ENCODE data around the gene P2RY14.

P2RY14 gene

DNA sequence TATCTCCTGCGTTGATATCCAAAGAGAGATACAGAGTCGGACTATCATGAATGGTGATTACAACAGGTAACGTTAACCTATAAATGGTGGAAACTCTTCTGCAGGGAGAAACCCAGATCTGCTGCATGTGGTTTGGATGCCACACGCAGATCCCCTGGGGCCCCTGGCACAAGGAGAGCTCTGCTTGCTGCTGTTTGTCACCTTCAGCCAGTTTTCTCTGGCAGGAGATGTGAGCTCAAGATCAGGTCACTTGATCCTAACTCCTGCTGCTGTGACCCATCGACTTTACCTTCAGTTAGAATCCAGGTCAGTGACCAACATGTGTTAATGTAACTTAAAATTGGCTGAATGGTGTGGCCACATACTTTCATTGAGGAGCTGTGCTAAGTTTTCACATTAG, 51.5 kb downstream of the P2RY14 start:
- TF ChIP-seq, protein P1, sequence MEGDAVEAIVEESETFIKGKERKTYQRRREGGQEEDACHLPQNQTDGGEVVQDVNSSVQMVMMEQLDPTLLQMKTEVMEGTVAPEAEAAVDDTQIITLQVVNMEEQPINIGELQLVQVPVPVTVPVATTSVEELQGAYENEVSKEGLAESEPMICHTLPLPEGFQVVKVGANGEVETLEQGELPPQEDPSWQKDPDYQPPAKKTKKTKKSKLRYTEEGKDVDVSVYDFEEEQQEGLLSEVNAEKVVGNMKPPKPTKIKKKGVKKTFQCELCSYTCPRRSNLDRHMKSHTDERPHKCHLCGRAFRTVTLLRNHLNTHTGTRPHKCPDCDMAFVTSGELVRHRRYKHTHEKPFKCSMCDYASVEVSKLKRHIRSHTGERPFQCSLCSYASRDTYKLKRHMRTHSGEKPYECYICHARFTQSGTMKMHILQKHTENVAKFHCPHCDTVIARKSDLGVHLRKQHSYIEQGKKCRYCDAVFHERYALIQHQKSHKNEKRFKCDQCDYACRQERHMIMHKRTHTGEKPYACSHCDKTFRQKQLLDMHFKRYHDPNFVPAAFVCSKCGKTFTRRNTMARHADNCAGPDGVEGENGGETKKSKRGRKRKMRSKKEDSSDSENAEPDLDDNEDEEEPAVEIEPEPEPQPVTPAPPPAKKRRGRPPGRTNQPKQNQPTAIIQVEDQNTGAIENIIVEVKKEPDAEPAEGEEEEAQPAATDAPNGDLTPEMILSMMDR (IDR thresholded peaks at IDR 0.05; ENCODE audit: control insufficient read depth, insufficient read depth, low read depth, low read length, missing control alignments): no peak
- H3K4me3 ChIP-seq (ENCODE audit: control insufficient read depth, low read depth, low read length): no peak overlapping the region
- no peak for DNase-seq (ENCODE audit: low read depth)

DNA sequence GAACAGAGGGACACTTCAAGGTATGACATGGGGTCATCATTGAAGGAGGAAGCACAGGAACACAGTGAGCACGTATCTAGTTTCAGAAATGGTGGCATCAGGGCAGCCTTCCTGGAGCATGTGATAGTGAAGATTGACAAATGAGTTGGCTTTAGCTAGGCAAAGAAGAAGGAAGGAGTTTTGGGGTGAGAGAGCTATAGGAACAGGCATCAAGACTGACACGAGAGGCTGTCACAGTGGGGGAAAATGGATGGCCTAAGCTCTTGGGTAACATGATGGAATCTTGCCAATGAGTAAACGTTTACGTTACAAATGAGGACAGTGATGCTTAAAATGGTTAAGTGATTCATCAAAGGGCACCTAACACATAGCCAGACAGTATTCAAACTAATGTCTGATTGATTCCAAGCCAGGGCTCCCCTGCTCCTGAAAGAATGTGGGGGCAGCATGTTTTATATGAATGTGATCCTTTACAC, 52.2 kb downstream of the P2RY14 start:
- TF ChIP-seq, protein P1 (IDR thresholded peaks at IDR 0.05; ENCODE audit: control insufficient read depth, insufficient read depth, low read depth, low read length, missing control alignments): no peak
- H3K4me3 ChIP-seq (ENCODE audit: control insufficient read depth, low read depth, low read length): no peak overlapping the region
- peak; percentile 82 for DNase-seq (ENCODE audit: low read depth)

DNA sequence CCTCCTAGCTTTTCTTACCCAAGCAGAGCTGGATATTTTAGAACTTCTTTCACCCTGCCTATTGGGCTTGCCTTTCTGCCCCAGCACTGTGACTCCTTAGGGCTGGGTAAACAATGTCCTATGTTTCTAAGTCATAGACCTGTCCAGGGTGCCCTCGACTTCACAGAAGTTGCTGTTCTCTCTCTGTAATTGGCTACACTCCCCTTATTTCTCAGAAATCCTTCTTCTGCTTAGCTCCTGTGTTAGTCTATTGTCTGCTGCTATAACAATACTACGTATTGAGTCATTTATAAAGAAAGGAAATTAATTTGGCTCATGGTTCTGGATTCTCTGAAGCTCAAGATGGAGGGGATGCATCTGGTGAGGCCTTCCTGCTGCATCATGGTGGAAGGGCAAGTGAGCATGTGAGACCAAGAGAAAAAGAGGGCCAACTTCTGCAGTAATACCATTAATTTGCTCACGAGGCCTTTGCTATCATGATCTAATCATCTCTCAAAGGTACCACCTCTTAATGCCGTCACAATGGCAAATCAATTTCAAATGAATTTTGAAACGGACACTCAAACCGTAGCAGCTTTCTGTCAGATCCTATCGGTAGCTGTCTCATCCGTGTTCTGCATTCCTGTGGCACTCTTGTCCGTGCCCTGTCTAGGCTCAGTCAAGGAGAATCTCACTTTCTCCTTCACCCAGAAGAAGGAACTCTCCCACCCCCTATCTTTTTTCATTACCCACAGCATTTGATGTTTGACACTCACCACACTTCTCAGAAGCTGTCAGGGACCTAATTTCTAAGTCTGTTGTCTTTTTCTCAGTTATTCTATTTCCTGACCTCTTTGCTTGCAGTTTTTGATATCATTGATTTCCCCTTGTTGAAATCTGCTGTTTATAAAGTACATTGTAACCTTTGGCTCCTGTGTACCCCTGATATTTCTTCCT, 53.0 kb downstream of the P2RY14 start:
- TF ChIP-seq, protein P1 (IDR thresholded peaks at IDR 0.05; ENCODE audit: control insufficient read depth, insufficient read depth, low read depth, low read length, missing control alignments): no peak
- no peak for DNase-seq (ENCODE audit: low read depth)
- H3K4me3 ChIP-seq (ENCODE audit: control insufficient read depth, low read depth, low read length): no peak overlapping the region

DNA sequence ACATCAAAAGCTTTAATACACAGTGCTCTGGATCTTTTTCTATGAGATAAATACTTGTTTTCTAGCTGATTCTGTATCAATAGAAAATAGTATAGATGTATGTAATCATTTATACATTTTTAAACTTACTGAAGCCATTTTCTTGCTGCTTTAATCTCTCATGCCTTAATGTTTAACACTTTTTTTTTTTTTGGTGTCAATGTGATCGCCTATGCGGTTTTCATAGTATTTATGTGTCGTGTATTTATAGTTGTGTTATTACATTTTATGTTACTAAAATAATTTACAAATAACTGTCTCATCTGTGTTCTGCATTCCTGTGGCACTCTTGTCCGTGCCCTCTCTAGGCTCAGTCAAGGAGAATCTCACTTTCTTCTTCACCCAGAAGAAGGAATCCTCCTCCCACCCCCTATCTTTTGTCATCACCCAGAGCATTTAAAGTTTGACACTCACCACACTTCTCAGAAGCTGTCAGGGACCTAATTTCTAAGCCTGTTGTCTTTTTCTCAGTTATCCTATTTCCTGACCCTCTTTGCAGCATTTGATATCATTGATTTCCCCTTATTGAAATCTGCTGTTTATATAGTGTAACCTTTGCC, 54.0 kb downstream of the P2RY14 start:
- H3K4me3 ChIP-seq (ENCODE audit: control insufficient read depth, low read depth, low read length): no peak overlapping the region
- TF ChIP-seq, protein P1 (IDR thresholded peaks at IDR 0.05; ENCODE audit: control insufficient read depth, insufficient read depth, low read depth, low read length, missing control alignments): no peak
- DNase-seq (ENCODE audit: low read depth): no peak

DNA sequence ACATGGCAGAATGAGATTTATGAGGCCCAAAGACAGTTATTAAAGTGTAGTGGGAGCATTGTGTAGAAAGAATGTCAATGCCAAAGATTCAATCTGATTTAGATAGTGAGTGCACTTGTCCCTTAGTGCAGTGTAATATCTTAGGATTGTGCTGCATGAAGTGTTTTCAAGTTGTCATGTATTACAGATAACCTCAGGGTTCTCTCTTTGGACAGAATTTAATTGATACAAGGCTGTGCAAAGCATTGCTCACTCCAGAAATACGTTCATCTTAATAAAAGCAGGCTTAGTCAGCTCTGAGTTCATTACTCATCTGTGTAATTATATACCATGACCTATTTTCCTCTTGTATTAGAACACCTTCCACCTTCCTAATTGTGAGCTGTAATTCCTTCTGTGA, 59.3 kb downstream of the P2RY14 start:
- DNase-seq (ENCODE audit: low read depth): no peak
- TF ChIP-seq, protein P1 (IDR thresholded peaks at IDR 0.05; ENCODE audit: control insufficient read depth, insufficient read depth, low read depth, low read length, missing control alignments): no peak
- H3K4me3 ChIP-seq (ENCODE audit: control insufficient read depth, low read depth, low read length): no peak overlapping the region

DNA sequence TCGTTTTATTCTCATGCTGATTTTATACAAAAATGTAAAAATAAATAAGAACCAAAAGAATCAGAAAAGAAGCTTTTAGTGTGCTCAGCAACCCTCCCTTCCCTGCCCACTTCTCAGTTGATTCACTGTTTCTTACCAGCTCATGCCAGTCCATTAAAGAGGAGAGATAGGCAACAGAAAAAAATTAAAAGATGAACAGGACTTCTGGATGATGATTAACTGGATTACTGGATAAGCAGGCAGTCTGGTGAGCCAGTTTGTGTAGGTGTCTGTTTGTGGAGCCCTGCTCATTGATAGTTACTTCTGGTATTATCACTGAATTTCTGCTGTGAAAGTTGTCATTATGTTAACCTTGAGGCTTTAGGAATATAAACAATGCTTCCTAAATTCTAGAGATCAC, 60.2 kb downstream of the P2RY14 start:
- H3K4me3 ChIP-seq (ENCODE audit: control insufficient read depth, low read depth, low read length): no peak overlapping the region
- DNase-seq (ENCODE audit: low read depth): no peak
- TF ChIP-seq, protein P1 (IDR thresholded peaks at IDR 0.05; ENCODE audit: control insufficient read depth, insufficient read depth, low read depth, low read length, missing control alignments): no peak
